HL-60 (cell line): ENCODE measurements around the gene ADIPOR2.

Source experiments
- POLR2AphosphoS5 ChIP-seq: IDR thresholded peaks from 2 replicates; pipeline ENCODE4 v1.6.1; 2012; ENCODE audit warnings: low read depth
- TF ChIP-seq, protein P1 (sequence below): IDR thresholded peaks from one replicate; pipeline ENCODE4 v1.5.1; 2011; ENCODE audit warnings: low read length, control low read depth, inconsistent platforms; ENCODE audit not compliant: insufficient read depth
- TF ChIP-seq, protein P2 (sequence below): IDR thresholded peaks from 2 replicates; pipeline ENCODE4 v1.6.1; 2012; ENCODE audit warnings: low read depth; ENCODE audit not compliant: insufficient replicate concordance

DNA sequence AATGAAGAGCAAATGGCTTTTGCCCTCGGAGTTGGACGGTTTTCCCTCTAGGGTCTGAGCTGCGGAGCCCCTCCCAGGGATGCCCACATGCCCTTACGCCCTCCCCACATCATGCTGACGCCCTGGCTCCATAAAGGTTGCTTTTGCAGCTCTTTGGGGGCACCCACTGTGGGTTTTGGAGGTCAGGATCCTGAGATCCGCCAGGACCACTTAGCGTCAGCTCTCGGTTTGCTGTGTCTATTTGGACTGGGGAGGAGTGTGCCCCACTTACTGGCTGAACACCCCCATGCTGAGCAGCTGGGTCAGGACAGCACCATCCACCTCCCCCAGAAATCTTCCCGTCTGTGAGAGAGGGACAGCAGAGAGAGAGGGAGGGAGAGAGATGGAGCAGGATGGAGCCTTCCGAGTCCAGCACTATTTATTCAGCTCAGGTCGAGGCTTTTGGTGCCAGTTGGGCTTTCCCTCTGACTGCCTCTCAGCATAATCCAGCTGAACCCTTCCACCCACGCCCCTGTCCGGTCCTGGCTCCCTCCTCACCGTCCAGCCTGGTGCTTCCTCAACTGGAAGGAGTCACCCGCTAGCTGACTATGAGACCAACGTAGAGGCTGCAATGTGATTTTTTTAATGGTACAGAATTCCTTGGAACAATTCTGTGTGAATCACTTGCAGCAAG is 110.6 kb downstream of the ADIPOR2 start:
- TF ChIP-seq, protein P1, sequence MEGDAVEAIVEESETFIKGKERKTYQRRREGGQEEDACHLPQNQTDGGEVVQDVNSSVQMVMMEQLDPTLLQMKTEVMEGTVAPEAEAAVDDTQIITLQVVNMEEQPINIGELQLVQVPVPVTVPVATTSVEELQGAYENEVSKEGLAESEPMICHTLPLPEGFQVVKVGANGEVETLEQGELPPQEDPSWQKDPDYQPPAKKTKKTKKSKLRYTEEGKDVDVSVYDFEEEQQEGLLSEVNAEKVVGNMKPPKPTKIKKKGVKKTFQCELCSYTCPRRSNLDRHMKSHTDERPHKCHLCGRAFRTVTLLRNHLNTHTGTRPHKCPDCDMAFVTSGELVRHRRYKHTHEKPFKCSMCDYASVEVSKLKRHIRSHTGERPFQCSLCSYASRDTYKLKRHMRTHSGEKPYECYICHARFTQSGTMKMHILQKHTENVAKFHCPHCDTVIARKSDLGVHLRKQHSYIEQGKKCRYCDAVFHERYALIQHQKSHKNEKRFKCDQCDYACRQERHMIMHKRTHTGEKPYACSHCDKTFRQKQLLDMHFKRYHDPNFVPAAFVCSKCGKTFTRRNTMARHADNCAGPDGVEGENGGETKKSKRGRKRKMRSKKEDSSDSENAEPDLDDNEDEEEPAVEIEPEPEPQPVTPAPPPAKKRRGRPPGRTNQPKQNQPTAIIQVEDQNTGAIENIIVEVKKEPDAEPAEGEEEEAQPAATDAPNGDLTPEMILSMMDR = no peak
- no peak for TF ChIP-seq POLR2AphosphoS5
- TF ChIP-seq, protein P2, sequence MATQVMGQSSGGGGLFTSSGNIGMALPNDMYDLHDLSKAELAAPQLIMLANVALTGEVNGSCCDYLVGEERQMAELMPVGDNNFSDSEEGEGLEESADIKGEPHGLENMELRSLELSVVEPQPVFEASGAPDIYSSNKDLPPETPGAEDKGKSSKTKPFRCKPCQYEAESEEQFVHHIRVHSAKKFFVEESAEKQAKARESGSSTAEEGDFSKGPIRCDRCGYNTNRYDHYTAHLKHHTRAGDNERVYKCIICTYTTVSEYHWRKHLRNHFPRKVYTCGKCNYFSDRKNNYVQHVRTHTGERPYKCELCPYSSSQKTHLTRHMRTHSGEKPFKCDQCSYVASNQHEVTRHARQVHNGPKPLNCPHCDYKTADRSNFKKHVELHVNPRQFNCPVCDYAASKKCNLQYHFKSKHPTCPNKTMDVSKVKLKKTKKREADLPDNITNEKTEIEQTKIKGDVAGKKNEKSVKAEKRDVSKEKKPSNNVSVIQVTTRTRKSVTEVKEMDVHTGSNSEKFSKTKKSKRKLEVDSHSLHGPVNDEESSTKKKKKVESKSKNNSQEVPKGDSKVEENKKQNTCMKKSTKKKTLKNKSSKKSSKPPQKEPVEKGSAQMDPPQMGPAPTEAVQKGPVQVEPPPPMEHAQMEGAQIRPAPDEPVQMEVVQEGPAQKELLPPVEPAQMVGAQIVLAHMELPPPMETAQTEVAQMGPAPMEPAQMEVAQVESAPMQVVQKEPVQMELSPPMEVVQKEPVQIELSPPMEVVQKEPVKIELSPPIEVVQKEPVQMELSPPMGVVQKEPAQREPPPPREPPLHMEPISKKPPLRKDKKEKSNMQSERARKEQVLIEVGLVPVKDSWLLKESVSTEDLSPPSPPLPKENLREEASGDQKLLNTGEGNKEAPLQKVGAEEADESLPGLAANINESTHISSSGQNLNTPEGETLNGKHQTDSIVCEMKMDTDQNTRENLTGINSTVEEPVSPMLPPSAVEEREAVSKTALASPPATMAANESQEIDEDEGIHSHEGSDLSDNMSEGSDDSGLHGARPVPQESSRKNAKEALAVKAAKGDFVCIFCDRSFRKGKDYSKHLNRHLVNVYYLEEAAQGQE = no peak
